HepG2 (cell line): ENCODE results near the gene ITGAE. TPM values are rescaled to one million over a fixed set of nuclear protein-coding genes. Genes with fewer than 3 reads are reported as not detected.

Experiments used
- ATAC-seq: fragments of 200-7000 bp; cut with Tn5 transposase; 3 replicates; pipeline ENCODE4 v1.9.1; 2020; ENCODE audit warnings: mild to moderate bottlenecking, moderate library complexity
- BruUV-seq: library from RNA; stranded (reverse); fragments of 400-500 nt; replicated peaks from 2 replicates; lab custom pipeline; 2021; lab: Mats Ljungman, UMichigan
- CTCF ChIA-PET: fragments of 300-600 bp; formaldehyde crosslinking; extraction: SDS; loops from one replicate; lab custom pipeline; 2021; ENCODE audit warnings: low total read pairs, inconsistent platforms, low intra/inter-chr PET ratio; lab: Yijun Ruan, JAX
- POLR2A ChIA-PET: fragments of 350-600 bp; sonication (Branson Sonifier 250); formaldehyde crosslinking; loops from one replicate; lab custom pipeline; 2020; ENCODE audit warnings: antibody characterized with exemption, inconsistent platforms; lab: Yijun Ruan, JAX
- DNase-seq: peaks from one replicate; pipeline ENCODE4 v3.0.0-alpha.2; 2015; ENCODE audit warnings: low spot score
- FAIRE-seq: peaks from 3 replicates; lab custom pipeline; 2011; peaks lifted over from hg19 to GRCh38; lab: Jason Lieb, UNC
- H2AFZ ChIP-seq: one replicate; pipeline ENCODE4 v1.6.1; 2011; ENCODE audit warnings: low read length, inconsistent platforms
- H3K27ac ChIP-seq: fragments of 300-600 bp; 3 replicates; pipeline ENCODE4 v1.8.0; 2011; ENCODE audit warnings: mixed run types, mild to moderate bottlenecking, mixed read lengths, low read length, inconsistent platforms; ENCODE audit not compliant: insufficient read depth; ENCODE audit errors: extremely low read length
- H3K27me3 ChIP-seq, 2 experiments: fragments of 200-600 bp in 1 of 2; 2 replicates in 1 of 2; 3 replicates in 1 of 2; pipeline versions ENCODE4 v1.6.0 to v1.8.0; 2011; ENCODE audit warnings: low read length in 2 of 2, mild to moderate bottlenecking in 2 of 2, moderate library complexity in 2 of 2, inconsistent platforms in 1 of 2; ENCODE audit not compliant: insufficient read depth in 2 of 2, control insufficient read depth in 1 of 2
- H3K36me3 ChIP-seq, 2 experiments: fragments of 200-600 bp in 1 of 2; replicated peaks in 1 of 2; 2 replicates in 1 of 2; 3 replicates in 1 of 2; pipeline versions ENCODE4 v1.5.1 to v1.8.0; 2011; ENCODE audit warnings: low read length in 2 of 2, inconsistent platforms in 1 of 2; ENCODE audit not compliant: insufficient read depth in 2 of 2, control insufficient read depth in 1 of 2
- H3K4me1 ChIP-seq: 2 replicates; pipeline ENCODE4 v1.5.1; 2012; ENCODE audit warnings: low read length, inconsistent platforms; ENCODE audit not compliant: insufficient read depth
- H3K4me2 ChIP-seq: 2 replicates; pipeline ENCODE4 v1.6.0; 2011; ENCODE audit warnings: low read depth, low read length, inconsistent platforms
- H3K4me3 ChIP-seq, 3 experiments: fragments of 200-600 bp in 1 of 3; sonication (generic), shearing (Covaris generic) in 1 of 3; replicated peaks in 1 of 3; 2 replicates each; pipeline ENCODE4 v1.5.1; 2011 to 2016; ENCODE audit warnings: low read length in 3 of 3, inconsistent platforms in 2 of 3, low read depth in 2 of 3, mild to moderate bottlenecking in 2 of 3, control low read depth in 1 of 3, mixed read lengths in 1 of 3; ENCODE audit not compliant: insufficient read depth in 1 of 3
- H3K79me2 ChIP-seq: one replicate; pipeline ENCODE4 v1.6.1; 2011; ENCODE audit warnings: low read length, inconsistent platforms; ENCODE audit not compliant: insufficient read depth
- H3K9ac ChIP-seq: 2 replicates; pipeline ENCODE4 v1.6.0; 2011; ENCODE audit warnings: mild to moderate bottlenecking, low read depth, low read length, inconsistent platforms; ENCODE audit not compliant: insufficient read depth
- H3K9me3 ChIP-seq: 2 replicates; pipeline ENCODE4 v1.5.1; 2012; ENCODE audit warnings: mild to moderate bottlenecking, low read length
- H4K20me1 ChIP-seq: 2 replicates; pipeline ENCODE4 v1.6.0; 2011; ENCODE audit warnings: inconsistent platforms, mild to moderate bottlenecking, low read length, moderate library complexity; ENCODE audit not compliant: insufficient read depth
- ARHGAP35 ChIP-seq: sonication (generic); formaldehyde crosslinking; IDR thresholded peaks from 2 replicates; pipeline ENCODE4 v1.9.0; 2022; ENCODE audit warnings: mild to moderate bottlenecking, inconsistent platforms, moderate library complexity, missing genetic modification reagents, borderline replicate concordance
- GZF1 ChIP-seq: sonication (generic); formaldehyde crosslinking; IDR thresholded peaks from 2 replicates; pipeline ENCODE4 v1.5.1; 2020; ENCODE audit warnings: mild to moderate bottlenecking, missing genetic modification reagents
- RAD51 ChIP-seq: fragments of 450-650 bp; IDR thresholded peaks from 2 replicates; pipeline ENCODE4 v1.6.1; 2016; ENCODE audit warnings: borderline replicate concordance
- RFX5 ChIP-seq: IDR thresholded peaks from 2 replicates; pipeline ENCODE4 v1.6.1; 2011; ENCODE audit warnings: low read depth, low read length, improper control_type of control experiment
- RXRA ChIP-seq: sonication (generic); formaldehyde crosslinking; IDR thresholded peaks from 2 replicates; pipeline ENCODE4 v1.5.1; 2020; ENCODE audit warnings: missing genetic modification reagents
- SAFB2 ChIP-seq: sonication (generic); formaldehyde crosslinking; IDR thresholded peaks from 2 replicates; pipeline ENCODE4 v1.5.1; 2020; ENCODE audit warnings: missing genetic modification reagents, low read depth, mild to moderate bottlenecking, borderline replicate concordance
- SP2 ChIP-seq: sonication (generic); formaldehyde crosslinking; IDR thresholded peaks from 2 replicates; pipeline ENCODE4 v1.5.1; 2020; ENCODE audit warnings: mild to moderate bottlenecking, missing genetic modification reagents
- ZNF546 ChIP-seq: sonication (generic); formaldehyde crosslinking; conservative IDR thresholded peaks from 2 replicates; pipeline ENCODE4 v1.8.1; 2023; ENCODE audit warnings: mild to moderate bottlenecking, missing genetic modification reagents
- whole genome bisulfite sequencing: methylation state at CpG from one replicate; pipeline ENCODE4 v1.1.6; 2017; ENCODE audit warnings: low lambda C conversion rate; 5-methylcytosine and 5-hydroxymethylcytosine counted together
- in situ Hi-C: cut with HindIII; loops from 2 replicates; pipeline ENCODE4 v1.10.0; 2017; ENCODE audit warnings: low pct_unique_long_range_greater_than_20kb; ENCODE audit not compliant: extremely low pct_ligation_motif_present
- intact Hi-C: fragments of 100-400 bp; cut with micrococcal nuclease; formaldehyde crosslinking; loops from one replicate; pipeline ENCODE4 v1.10.0; 2022; ENCODE audit not compliant: unreplicated experiment
- polyA plus RNA-seq, 8 experiments: library from polyadenylated mRNA; depleted of rRNA in 3 of 8; stranded (reverse) in 7 of 8; unstranded in 1 of 8; fragments of >200 nt; fragmentation: Illumina TruSeq in 4 of 8; extraction: Trizol in 4 of 8; gene quantifications; 2 replicates each; pipeline versions ENCODE4 v1.2.1 to v1.2.3, GENCODE V29; 2011 to 2016; ENCODE audit warnings: low read depth in 4 of 8, missing spikeins in 1 of 8, mixed read lengths in 1 of 8; ENCODE audit not compliant: insufficient read depth in 1 of 8
- total RNA-seq, 5 experiments: library from RNA; depleted of rRNA; stranded (reverse); fragments of >200 nt; fragmentation: Illumina TruSeq; extraction: Trizol; gene quantifications; 2 replicates each; pipeline ENCODE4 v1.2.3, GENCODE V29; 2016; ENCODE audit warnings: low read depth in 1 of 5
- TF ChIP-seq, protein P1 (sequence below): sonication (generic); formaldehyde crosslinking; IDR thresholded peaks from 2 replicates; pipeline ENCODE4 v1.8.1; 2023; ENCODE audit warnings: missing genetic modification reagents, mild to moderate bottlenecking, borderline replicate concordance
- TF ChIP-seq, protein P2 (sequence below): sonication (generic); formaldehyde crosslinking; IDR thresholded peaks from 2 replicates; pipeline ENCODE4 v1.5.0; 2020; ENCODE audit warnings: missing genetic modification reagents

The ITGAE gene
- total and polyA plus RNA-seq, 2 of the 13 experiments (the other 11 are each of a cell fraction or from before 2014, with no cell fraction given): 42.3 to 49.0 TPM

DNA sequence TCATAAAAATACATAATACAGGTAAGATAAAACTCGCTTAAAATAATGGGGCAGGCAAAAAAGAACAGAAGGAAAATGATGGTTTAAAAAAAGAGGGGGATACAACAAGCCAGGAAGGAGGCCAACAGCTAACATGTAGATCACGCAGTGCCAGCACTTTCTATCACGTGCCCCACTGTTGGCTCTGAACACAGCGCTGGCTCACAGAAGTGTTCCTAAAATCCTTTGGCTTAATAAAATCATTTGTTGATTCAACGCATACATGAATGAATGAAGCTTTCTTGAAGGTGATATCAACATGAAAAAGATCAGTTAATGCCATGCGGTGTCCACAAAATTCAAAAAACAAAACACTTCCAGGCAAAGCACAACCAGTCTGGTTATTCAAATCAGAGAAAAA is 8.5 kb downstream of the ITGAE start:
- Histone ChIP-seq H3K4me2 (no peak overlapping the region), H2AFZ (no peak overlapping the region), H3K4me1 (peaks cover 44% of the 10 kb centered on the region), H3K27me3 (no peaks in the 10 kb centered on the region), H4K20me1 (no peaks in the 10 kb centered on the region), H3K79me2 (no peaks in the 10 kb centered on the region), H3K4me3 (no peak overlapping the region), H3K9ac (no peak overlapping the region), H3K36me3 (no peaks in the 10 kb centered on the region), H3K27ac (no peak overlapping the region), H3K9me3 (no peaks in the 10 kb centered on the region)
- no peak for TF ChIP-seq RAD51
- DNase-seq (no peak), FAIRE-seq (no peak), ATAC-seq (no peak)
- ChIA-PET CTCF (no interaction called here), POLR2A (interaction anchor here (4.1 kb wide), 1 partner anchor 13 kb away, joined by 39 read pairs; no protein-coding TSS in a partner anchor)
- intact Hi-C loops: no loop called here
- in situ Hi-C loops: no loop called here
- 95% methylated on average over 6 of the region's 6 CpGs for WGBS
- no TSS peak for BruUV-seq

DNA sequence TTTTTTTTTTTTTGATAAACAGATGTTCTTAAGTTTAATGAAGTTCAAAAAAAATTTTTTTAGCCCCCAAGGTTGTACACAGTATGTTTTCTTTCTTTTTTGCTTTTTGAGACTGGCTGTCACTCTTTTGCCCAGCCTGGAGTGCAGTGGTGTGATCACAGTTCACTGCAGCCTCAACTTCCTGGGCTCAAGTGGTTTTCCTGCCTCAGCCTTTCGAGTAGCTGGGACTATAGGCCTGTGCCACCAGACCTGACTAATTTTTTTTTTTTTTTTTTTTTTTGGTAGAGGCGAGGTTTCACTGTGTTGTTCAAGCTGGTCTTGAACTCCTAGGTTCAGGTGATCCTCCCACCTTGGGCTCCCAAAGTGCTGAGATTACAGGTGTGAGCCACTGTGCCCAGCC is 12.8 kb downstream of the ITGAE start:
- Histone ChIP-seq H3K27ac (peak overlapping the region; percentile 13), H3K27me3 (no peaks in the 10 kb centered on the region; a peak in 1 of 5 replicates), H3K4me3 (no peak overlapping the region), H4K20me1 (no peaks in the 10 kb centered on the region), H3K4me1 (peaks cover 11% of the 10 kb centered on the region)
- 62% methylated on average over 2 of the region's 2 CpGs for WGBS
- DNase-seq (no peak), FAIRE-seq (no peak)
- in situ Hi-C loops: no loop called here
- intact Hi-C loops: no loop called here
- TF ChIP-seq RFX5 (no peak), SAFB2 (CRISPR knock-in tag) (no peak), GZF1 (CRISPR knock-in tag) (no peak), RXRA (no peak), ARHGAP35 (CRISPR knock-in tag) (no peak), ZNF546 (CRISPR knock-in tag) (no peak), SP2 (CRISPR knock-in tag) (no peak)
- TF ChIP-seq, protein P1, sequence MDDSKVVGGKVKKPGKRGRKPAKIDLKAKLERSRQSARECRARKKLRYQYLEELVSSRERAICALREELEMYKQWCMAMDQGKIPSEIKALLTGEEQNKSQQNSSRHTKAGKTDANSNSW (CRISPR knock-in tag): no peak
- TF ChIP-seq, protein P2, sequence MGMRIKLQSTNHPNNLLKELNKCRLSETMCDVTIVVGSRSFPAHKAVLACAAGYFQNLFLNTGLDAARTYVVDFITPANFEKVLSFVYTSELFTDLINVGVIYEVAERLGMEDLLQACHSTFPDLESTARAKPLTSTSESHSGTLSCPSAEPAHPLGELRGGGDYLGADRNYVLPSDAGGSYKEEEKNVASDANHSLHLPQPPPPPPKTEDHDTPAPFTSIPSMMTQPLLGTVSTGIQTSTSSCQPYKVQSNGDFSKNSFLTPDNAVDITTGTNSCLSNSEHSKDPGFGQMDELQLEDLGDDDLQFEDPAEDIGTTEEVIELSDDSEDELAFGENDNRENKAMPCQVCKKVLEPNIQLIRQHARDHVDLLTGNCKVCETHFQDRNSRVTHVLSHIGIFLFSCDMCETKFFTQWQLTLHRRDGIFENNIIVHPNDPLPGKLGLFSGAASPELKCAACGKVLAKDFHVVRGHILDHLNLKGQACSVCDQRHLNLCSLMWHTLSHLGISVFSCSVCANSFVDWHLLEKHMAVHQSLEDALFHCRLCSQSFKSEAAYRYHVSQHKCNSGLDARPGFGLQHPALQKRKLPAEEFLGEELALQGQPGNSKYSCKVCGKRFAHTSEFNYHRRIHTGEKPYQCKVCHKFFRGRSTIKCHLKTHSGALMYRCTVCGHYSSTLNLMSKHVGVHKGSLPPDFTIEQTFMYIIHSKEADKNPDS (CRISPR knock-in tag): no peak
- TF ChIP-seq, all 625 proteins: peak for 0
- Histone ChIP-seq H3K9me3 (no peaks in the 10 kb centered on the region), H3K79me2 (no peaks in the 10 kb centered on the region), H3K36me3 (no peaks in the 10 kb centered on the region), H2AFZ (no peak overlapping the region), H3K4me2 (no peak overlapping the region), H3K9ac (no peak overlapping the region)
- BruUV-seq: no TSS peak
- ATAC-seq: no peak
- CTCF ChIA-PET: no interaction called here
- POLR2A ChIA-PET: no interaction called here
